Panc1 (cell line): ENCODE data around the gene ZBTB7A. TPM values are rescaled to one million over a fixed set of nuclear protein-coding genes. Genes with fewer than 3 reads are reported as not detected.

Source experiments
- ATAC-seq: fragments of 200-7000 bp; cut with Tn5 transposase; 2 replicates; pipeline ENCODE4 v1.9.1; 2020; ENCODE audit warnings: mild to moderate bottlenecking, moderate library complexity
- BruUV-seq: library from RNA; stranded (reverse); fragments of 400-500 nt; replicated peaks from 2 replicates; lab custom pipeline; 2021; lab: Mats Ljungman, UMichigan
- CTCF ChIA-PET: fragments of 300-600 bp; sonication (Branson Sonifier 250); formaldehyde crosslinking; loops from one replicate; lab custom pipeline; 2022; ENCODE audit warnings: antibody characterized with exemption; lab: Charles Lee
- POLR2A ChIA-PET: fragments of 300-600 bp; sonication (Branson Sonifier 250); formaldehyde crosslinking; loops from one replicate; lab custom pipeline; 2022; ENCODE audit warnings: antibody characterized with exemption; lab: Charles Lee
- DNase-seq: peaks from one replicate; pipeline ENCODE4 v3.0.0-alpha.2; 2010; ENCODE audit warnings: low read depth, low spot score
- H3K27ac ChIP-seq: 2 replicates; pipeline ENCODE4 v1.5.1; 2011; ENCODE audit warnings: mild to moderate bottlenecking, low read length, inconsistent platforms
- H3K27me3 ChIP-seq: fragments of 200-500 bp; sonication (Bioruptor generic); 2 replicates; pipeline ENCODE4 v1.6.0; 2014; ENCODE audit warnings: low read length, inconsistent platforms; ENCODE audit not compliant: control insufficient read depth, insufficient read depth
- H3K36me3 ChIP-seq: fragments of 200-500 bp; sonication (Bioruptor generic); 2 replicates; pipeline ENCODE4 v1.5.1; 2014; ENCODE audit warnings: inconsistent platforms, mild to moderate bottlenecking, low read length, moderate library complexity; ENCODE audit not compliant: control insufficient read depth, insufficient read depth
- H3K4me1 ChIP-seq: 2 replicates; pipeline ENCODE4 v1.5.1; 2011; ENCODE audit warnings: inconsistent platforms, mild to moderate bottlenecking, low read length, moderate library complexity; ENCODE audit not compliant: control insufficient read depth, insufficient read depth
- H3K4me3 ChIP-seq, 2 experiments: 2 replicates each; pipeline ENCODE4 v1.5.1; 2011 to 2012; ENCODE audit warnings: low read depth in 2 of 2, low read length in 2 of 2, mild to moderate bottlenecking in 2 of 2, inconsistent platforms in 1 of 2, moderate library complexity in 1 of 2
- H3K9me3 ChIP-seq: fragments of 200-500 bp; sonication (Bioruptor generic); 2 replicates; pipeline ENCODE4 v1.5.1; 2014; ENCODE audit warnings: low read depth, mild to moderate bottlenecking, inconsistent platforms, low read length, moderate library complexity; ENCODE audit not compliant: control insufficient read depth, insufficient read depth
- CTCF ChIP-seq: fragments of 450-650 bp; IDR thresholded peaks from 2 replicates; pipeline ENCODE4 v1.5.1; 2017; ENCODE audit warnings: mild to moderate bottlenecking
- POLR2AphosphoS5 ChIP-seq: IDR thresholded peaks from 2 replicates; pipeline ENCODE4 v1.6.1; 2012; ENCODE audit warnings: mild to moderate bottlenecking, low read depth, low read length, moderate library complexity
- SIN3A ChIP-seq: IDR thresholded peaks from 2 replicates; pipeline ENCODE4 v1.6.1; 2012; ENCODE audit warnings: low read depth, mild to moderate bottlenecking, low read length, moderate library complexity, borderline replicate concordance; ENCODE audit not compliant: insufficient read depth
- TCF7L2 ChIP-seq: IDR thresholded peaks from 2 replicates; pipeline ENCODE4 v1.6.1; 2011; ENCODE audit warnings: mild to moderate bottlenecking, low read depth, low read length, inconsistent platforms
- in situ Hi-C: cut with HindIII; loops from 2 replicates; pipeline ENCODE4 v1.10.0; 2016; ENCODE audit warnings: low sequenced_read_pairs, low pct_unique_long_range_greater_than_20kb
- intact Hi-C: fragments of 100-400 bp; cut with micrococcal nuclease; formaldehyde crosslinking; loops from one replicate; pipeline ENCODE4 v1.10.0; 2022; ENCODE audit not compliant: unreplicated experiment
- total RNA-seq: library from RNA; stranded (reverse); gene quantifications from one replicate; pipeline ENCODE4 v1.2.1, GENCODE V29; 2021; ENCODE audit not compliant: unreplicated experiment
- TF ChIP-seq, protein P1 (sequence below), 2 experiments: IDR thresholded peaks; 2 replicates each; pipeline ENCODE4 v1.6.1; 2011 to 2012; ENCODE audit warnings: low read depth in 2 of 2, control low read depth in 1 of 2, low read length in 1 of 2, mild to moderate bottlenecking in 1 of 2, moderate library complexity in 1 of 2; ENCODE audit not compliant: insufficient read depth in 1 of 2

ZBTB7A gene
- total RNA-seq, 1 experiment from 2014 or later = 48.0 TPM

GRCh38 chr19:4013886-4014540 lies 52.7 kb downstream of the ZBTB7A start:
- Histone ChIP-seq H3K4me3 (no peak overlapping the region), H3K27me3 (no peaks in the 10 kb centered on the region), H3K4me1 (peaks cover 6% of the 10 kb centered on the region), H3K9me3 (no peaks in the 10 kb centered on the region), H3K36me3 (no peaks in the 10 kb centered on the region), H3K27ac (no peak overlapping the region)
- DNase-seq (no peak), ATAC-seq (no peak)
- POLR2A ChIA-PET = no interaction called here
- BruUV-seq = no TSS peak
- TF ChIP-seq SIN3A (no peak), POLR2AphosphoS5 (no peak), TCF7L2 (no peak)
- intact Hi-C loops (no loop called here), in situ Hi-C loops (no loop called here)
- CTCF ChIA-PET = no interaction called here

DNA sequence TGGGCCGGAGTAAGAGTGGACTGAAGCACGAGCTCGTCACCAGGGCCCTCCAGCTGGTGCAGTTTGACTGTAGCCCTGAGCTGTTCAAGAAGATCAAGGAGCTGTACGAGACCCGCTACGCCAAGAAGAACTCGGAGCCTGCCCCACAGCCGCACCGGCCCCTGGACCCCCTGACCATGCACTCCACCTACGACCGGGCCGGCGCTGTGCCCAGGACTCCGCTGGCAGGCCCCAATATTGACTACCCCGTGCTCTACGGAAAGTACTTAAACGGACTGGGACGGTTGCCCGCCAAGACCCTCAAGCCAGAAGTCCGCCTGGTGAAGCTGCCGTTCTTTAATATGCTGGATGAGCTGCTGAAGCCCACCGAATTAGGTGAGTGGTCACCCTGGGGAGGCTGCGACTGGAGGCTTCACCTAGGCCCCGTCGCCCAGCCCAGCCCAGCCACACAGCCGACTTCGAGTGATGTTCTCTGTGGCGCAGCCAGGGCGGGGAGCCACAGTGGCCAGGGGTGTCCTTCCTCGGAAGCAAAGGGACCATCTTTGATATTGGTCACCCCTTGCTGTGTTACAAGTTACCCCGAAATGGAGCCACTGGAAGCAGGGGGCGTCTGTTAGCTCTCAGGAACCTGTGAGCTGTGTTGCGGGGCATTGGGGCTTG lies 53.6 kb downstream of the ZBTB7A start:
- CTCF ChIA-PET = no interaction called here
- in situ Hi-C loops (no loop called here), intact Hi-C loops (no loop called here)
- BruUV-seq = no TSS peak
- no peak for ATAC-seq
- Histone ChIP-seq H3K9me3 (no peaks in the 10 kb centered on the region), H3K4me3 (no peak overlapping the region), H3K4me1 (peaks cover 12% of the 10 kb centered on the region), H3K27me3 (no peaks in the 10 kb centered on the region), H3K27ac (no peak overlapping the region), H3K36me3 (no peaks in the 10 kb centered on the region)
- DNase-seq = no peak
- no peak for TF ChIP-seq TCF7L2
- TF ChIP-seq CTCF = no peak
- no peak for TF ChIP-seq SIN3A
- no peak for TF ChIP-seq POLR2AphosphoS5
- TF ChIP-seq, protein P1, sequence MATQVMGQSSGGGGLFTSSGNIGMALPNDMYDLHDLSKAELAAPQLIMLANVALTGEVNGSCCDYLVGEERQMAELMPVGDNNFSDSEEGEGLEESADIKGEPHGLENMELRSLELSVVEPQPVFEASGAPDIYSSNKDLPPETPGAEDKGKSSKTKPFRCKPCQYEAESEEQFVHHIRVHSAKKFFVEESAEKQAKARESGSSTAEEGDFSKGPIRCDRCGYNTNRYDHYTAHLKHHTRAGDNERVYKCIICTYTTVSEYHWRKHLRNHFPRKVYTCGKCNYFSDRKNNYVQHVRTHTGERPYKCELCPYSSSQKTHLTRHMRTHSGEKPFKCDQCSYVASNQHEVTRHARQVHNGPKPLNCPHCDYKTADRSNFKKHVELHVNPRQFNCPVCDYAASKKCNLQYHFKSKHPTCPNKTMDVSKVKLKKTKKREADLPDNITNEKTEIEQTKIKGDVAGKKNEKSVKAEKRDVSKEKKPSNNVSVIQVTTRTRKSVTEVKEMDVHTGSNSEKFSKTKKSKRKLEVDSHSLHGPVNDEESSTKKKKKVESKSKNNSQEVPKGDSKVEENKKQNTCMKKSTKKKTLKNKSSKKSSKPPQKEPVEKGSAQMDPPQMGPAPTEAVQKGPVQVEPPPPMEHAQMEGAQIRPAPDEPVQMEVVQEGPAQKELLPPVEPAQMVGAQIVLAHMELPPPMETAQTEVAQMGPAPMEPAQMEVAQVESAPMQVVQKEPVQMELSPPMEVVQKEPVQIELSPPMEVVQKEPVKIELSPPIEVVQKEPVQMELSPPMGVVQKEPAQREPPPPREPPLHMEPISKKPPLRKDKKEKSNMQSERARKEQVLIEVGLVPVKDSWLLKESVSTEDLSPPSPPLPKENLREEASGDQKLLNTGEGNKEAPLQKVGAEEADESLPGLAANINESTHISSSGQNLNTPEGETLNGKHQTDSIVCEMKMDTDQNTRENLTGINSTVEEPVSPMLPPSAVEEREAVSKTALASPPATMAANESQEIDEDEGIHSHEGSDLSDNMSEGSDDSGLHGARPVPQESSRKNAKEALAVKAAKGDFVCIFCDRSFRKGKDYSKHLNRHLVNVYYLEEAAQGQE (IDR thresholded peaks at IDR 0.05; ENCODE audit: insufficient read depth in 1 of 2, low read depth in 2 of 2, low read length in 1 of 2) = no peak
- POLR2A ChIA-PET = no interaction called here
